ENCODE results near the gene VAT1. TPM values are rescaled to one million over a fixed set of nuclear protein-coding genes. Genes with fewer than 3 reads are reported as not detected.
A peak's percentile ranks its signal among the peaks of the same experiment; 100 is the strongest.

The VAT1 gene
- total and polyA plus RNA-seq, 9 of the 15 experiments (the other 6 are each of a cell fraction or from before 2014, with no cell fraction given) = 29.4 to 153 (median 66.7) TPM

DNA sequence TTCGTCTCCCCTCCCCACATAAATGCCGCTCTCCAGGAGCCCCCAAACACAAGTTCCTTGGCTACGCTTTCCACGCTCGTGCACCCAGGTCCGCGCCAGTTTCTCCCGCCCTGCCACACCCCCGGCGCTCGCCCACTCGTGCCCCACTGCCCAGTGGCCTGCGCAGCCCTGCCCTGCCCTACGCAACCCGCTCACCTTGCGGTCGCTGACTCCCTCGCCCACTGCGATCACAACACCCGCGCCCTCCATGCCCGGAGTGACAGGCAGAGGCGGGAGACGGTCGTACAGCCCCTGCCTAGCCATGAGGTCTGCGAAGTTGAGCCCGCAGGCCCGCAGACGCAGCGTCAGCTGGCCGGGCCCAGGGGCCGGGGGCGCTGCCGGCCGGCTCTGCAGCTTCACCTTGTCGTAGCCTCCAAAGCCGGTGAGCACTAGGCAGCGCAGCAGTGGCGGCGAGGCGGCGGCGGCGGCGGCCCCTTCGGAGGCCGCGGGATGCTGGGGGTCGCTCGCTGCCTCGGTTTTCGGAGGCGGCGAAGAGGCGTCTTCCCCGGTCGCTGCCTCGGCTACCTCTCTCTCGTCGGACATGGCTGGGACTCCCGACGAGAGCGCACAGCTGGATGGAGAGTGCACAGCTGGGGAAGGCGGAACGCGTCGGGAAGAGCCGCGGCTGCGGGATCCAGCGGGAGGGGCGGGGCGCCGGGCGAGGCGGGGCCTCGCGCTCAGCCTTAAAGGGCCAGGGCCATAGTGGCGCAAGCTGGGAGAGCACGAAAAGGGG is at the start of gene VAT1 (continued):
- TF ChIP-seq ZNF23 (CRISPR knock-in tag; IDR thresholded peaks at IDR 0.05) (no peak), ZNF143 (CRISPR knock-in tag; IDR thresholded peaks at IDR 0.05) (no peak), GATAD2B (IDR thresholded peaks at IDR 0.05; ENCODE audit: borderline replicate concordance) (no peak), GABPA (tag; conservative IDR thresholded peaks at IDR 0.05; ENCODE audit: low read depth) (no peak), CHD1 (IDR thresholded peaks at IDR 0.05; ENCODE audit: low read length) (peak; percentile 25), SNIP1 (IDR thresholded peaks at IDR 0.05; ENCODE audit: low read depth) (no peak), ZNF174 (CRISPR knock-in tag; IDR thresholded peaks at IDR 0.05) (no peak), ETV6 (IDR thresholded peaks at IDR 0.05; ENCODE audit: borderline replicate concordance in 1 of 2, low read depth in 2 of 2, low read length in 1 of 2) (no peak), ETV6 (CRISPR knock-in tag; IDR thresholded peaks at IDR 0.05; ENCODE audit: borderline replicate concordance) (no peak), ZNF133 (CRISPR knock-in tag; IDR thresholded peaks at IDR 0.05) (no peak), KLF10 (CRISPR knock-in tag; IDR thresholded peaks at IDR 0.05) (no peak), POLR2A (conservative IDR thresholded peaks at IDR 0.05) (peak; percentile 57; the same call in 1 of the 2 replicates), ZNF764 (CRISPR knock-in tag; IDR thresholded peaks at IDR 0.05; ENCODE audit: low read depth) (no peak), TRIM28 (IDR thresholded peaks at IDR 0.05) (no peak)
- TF ChIP-seq, protein P1, sequence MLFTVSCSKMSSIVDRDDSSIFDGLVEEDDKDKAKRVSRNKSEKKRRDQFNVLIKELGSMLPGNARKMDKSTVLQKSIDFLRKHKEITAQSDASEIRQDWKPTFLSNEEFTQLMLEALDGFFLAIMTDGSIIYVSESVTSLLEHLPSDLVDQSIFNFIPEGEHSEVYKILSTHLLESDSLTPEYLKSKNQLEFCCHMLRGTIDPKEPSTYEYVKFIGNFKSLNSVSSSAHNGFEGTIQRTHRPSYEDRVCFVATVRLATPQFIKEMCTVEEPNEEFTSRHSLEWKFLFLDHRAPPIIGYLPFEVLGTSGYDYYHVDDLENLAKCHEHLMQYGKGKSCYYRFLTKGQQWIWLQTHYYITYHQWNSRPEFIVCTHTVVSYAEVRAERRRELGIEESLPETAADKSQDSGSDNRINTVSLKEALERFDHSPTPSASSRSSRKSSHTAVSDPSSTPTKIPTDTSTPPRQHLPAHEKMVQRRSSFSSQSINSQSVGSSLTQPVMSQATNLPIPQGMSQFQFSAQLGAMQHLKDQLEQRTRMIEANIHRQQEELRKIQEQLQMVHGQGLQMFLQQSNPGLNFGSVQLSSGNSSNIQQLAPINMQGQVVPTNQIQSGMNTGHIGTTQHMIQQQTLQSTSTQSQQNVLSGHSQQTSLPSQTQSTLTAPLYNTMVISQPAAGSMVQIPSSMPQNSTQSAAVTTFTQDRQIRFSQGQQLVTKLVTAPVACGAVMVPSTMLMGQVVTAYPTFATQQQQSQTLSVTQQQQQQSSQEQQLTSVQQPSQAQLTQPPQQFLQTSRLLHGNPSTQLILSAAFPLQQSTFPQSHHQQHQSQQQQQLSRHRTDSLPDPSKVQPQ (CRISPR knock-in tag; IDR thresholded peaks at IDR 0.05; ENCODE audit: borderline replicate concordance) = no peak
- TF ChIP-seq, protein P2, sequence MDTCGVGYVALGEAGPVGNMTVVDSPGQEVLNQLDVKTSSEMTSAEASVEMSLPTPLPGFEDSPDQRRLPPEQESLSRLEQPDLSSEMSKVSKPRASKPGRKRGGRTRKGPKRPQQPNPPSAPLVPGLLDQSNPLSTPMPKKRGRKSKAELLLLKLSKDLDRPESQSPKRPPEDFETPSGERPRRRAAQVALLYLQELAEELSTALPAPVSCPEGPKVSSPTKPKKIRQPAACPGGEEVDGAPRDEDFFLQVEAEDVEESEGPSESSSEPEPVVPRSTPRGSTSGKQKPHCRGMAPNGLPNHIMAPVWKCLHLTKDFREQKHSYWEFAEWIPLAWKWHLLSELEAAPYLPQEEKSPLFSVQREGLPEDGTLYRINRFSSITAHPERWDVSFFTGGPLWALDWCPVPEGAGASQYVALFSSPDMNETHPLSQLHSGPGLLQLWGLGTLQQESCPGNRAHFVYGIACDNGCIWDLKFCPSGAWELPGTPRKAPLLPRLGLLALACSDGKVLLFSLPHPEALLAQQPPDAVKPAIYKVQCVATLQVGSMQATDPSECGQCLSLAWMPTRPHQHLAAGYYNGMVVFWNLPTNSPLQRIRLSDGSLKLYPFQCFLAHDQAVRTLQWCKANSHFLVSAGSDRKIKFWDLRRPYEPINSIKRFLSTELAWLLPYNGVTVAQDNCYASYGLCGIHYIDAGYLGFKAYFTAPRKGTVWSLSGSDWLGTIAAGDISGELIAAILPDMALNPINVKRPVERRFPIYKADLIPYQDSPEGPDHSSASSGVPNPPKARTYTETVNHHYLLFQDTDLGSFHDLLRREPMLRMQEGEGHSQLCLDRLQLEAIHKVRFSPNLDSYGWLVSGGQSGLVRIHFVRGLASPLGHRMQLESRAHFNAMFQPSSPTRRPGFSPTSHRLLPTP (IDR thresholded peaks at IDR 0.05; ENCODE audit: borderline replicate concordance, extremely low read depth, insufficient read length) = no peak
- TF ChIP-seq, protein P3, sequence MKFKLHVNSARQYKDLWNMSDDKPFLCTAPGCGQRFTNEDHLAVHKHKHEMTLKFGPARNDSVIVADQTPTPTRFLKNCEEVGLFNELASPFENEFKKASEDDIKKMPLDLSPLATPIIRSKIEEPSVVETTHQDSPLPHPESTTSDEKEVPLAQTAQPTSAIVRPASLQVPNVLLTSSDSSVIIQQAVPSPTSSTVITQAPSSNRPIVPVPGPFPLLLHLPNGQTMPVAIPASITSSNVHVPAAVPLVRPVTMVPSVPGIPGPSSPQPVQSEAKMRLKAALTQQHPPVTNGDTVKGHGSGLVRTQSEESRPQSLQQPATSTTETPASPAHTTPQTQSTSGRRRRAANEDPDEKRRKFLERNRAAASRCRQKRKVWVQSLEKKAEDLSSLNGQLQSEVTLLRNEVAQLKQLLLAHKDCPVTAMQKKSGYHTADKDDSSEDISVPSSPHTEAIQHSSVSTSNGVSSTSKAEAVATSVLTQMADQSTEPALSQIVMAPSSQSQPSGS (CRISPR knock-in tag; IDR thresholded peaks at IDR 0.05) = no peak
- TF ChIP-seq, protein P4, sequence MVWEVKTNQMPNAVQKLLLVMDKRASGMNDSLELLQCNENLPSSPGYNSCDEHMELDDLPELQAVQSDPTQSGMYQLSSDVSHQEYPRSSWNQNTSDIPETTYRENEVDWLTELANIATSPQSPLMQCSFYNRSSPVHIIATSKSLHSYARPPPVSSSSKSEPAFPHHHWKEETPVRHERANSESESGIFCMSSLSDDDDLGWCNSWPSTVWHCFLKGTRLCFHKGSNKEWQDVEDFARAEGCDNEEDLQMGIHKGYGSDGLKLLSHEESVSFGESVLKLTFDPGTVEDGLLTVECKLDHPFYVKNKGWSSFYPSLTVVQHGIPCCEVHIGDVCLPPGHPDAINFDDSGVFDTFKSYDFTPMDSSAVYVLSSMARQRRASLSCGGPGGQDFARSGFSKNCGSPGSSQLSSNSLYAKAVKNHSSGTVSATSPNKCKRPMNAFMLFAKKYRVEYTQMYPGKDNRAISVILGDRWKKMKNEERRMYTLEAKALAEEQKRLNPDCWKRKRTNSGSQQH (CRISPR knock-in tag; IDR thresholded peaks at IDR 0.05) = no peak
- TF ChIP-seq, protein P5, sequence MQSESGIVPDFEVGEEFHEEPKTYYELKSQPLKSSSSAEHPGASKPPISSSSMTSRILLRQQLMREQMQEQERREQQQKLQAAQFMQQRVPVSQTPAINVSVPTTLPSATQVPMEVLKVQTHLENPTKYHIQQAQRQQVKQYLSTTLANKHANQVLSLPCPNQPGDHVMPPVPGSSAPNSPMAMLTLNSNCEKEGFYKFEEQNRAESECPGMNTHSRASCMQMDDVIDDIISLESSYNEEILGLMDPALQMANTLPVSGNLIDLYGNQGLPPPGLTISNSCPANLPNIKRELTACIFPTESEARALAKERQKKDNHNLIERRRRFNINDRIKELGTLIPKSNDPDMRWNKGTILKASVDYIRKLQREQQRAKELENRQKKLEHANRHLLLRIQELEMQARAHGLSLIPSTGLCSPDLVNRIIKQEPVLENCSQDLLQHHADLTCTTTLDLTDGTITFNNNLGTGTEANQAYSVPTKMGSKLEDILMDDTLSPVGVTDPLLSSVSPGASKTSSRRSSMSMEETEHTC (IDR thresholded peaks at IDR 0.05) = no peak

Data from K562 (cell line).